ENCODE results near the gene MAP2K5.

- TF ChIP-seq CTCF (IDR thresholded peaks at IDR 0.05) = no peak
- no peak for TF ChIP-seq POLR2A (IDR thresholded peaks at IDR 0.05)
Observed at GRCh38 chr15:67832897-67833709, 290.6 kb downstream of the MAP2K5 start.

Measured in right lobe of liver (tissue), 4 donors.